Measurements from ENCODE around the gene GPR39.
A peak's percentile ranks its signal among the peaks of the same experiment; 100 is the strongest.

The GPR39 gene

GRCh38 chr2:132448331-132448730, 31.7 kb downstream of the GPR39 start:
- peak; percentile 21 for DNase-seq

GRCh38 chr2:132448771-132449170, 32.2 kb downstream of the GPR39 start:
- DNase-seq: peak; percentile 46

DNA sequence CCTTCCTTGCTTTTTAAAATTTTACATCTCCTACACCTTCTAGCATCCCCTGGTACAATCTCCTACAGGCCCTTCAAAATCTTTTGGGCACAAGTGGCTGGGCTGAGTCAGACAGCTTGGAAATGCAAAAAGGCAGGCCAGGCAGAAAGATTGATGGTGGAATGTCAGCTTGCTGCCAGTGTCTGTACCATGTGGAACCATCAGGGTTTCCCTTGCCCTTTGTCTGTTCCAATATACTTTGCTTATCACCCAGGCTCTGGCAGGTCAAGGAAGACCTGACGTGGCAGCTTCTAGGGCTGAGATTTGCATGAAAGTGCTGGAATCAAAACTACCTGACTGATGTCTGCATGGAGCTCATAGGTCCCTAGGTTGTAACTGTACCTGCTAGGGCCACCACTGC, 33.3 kb downstream of the GPR39 start:
- DNase-seq: no peak

DNA sequence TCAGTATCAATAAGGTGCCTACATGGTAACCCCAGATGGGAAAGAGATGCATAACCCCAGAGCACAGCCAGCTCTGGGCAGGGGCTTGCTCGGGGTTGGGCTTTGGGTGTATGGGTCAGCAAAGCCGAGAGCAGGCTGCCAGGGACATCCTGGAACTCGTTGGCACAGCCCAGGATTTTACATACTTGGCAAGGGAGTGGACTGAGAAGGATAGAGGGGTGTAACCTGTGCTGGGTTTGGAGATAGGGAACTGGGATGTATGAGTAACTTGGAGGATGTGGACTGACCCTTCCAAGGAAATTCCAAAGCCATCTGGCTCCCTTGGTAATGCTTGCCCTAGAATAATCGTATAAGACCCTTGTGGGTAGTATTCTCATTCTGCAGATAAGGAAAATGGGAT, 44.2 kb downstream of the GPR39 start:
- DNase-seq: no peak

GRCh38 chr2:132462236-132462635, 45.6 kb downstream of the GPR39 start:
- DNase-seq: no peak

DNA sequence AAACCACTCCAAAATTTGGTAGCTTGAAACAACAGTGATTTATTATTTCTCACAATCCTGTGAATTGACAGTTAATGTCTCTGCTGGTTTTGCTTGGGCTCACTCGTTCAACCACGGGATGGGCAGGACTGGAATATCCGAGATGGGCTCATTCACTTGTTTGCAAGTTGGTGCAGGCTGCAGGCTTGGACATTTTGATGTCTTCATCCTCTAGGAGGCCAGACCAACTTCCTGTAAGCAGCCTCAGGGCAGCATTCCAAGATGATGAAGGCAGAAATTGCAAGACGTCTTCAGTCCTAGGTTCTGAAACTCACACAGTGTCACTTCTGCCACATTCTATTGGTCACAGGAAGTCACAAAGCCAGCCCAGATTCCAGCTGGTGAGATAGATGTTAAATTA, 47.1 kb downstream of the GPR39 start:
- no peak for DNase-seq

DNA sequence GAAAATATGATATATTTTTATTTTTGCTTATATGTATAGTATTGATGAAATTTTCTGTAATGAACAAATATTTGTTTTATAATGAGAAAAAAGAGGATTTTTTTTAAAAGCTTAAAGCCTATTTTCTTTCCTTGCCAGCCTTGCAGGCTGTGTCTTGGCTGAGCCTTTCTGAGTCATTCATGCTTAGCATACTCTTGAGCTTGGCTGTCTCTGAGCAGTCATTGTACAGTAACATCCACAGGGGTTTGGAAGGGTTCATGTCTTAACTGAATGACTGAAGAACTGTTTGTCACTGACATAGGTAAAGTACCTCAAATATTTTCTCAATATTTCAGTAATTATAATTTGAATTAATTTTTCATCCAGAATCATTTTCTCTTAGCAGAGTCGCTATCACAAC, 49.3 kb downstream of the GPR39 start:
- no peak for DNase-seq

DNA sequence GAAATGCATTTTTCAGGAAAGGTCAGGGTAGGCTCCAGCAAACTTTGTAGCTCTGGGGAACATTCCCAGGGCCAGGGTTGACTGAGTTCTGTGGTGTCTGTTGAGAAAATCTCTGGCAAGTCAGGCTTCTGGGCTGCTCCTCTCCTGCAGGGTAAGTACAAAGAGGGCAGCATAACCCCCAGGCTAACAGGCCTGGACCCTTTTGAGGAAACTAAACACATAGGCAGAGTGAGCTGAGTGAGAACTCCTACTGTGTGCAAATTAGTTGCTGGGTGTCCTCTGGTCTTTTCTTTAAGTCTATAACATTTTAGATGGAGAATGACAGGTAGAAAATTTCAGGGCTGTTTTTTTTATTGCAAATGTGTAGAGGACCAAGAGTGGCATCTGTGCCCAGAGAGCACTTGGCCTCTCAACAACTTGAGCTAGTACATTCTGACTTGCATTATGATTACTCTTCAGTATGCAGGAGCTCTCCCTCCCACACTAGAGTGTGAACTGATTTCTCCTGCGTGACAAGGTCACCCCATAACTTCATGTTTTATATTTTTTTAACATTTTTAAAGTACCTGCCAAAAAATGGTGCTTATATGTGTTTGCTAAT, 49.9 kb downstream of the GPR39 start:
- DNase-seq: no peak

DNA sequence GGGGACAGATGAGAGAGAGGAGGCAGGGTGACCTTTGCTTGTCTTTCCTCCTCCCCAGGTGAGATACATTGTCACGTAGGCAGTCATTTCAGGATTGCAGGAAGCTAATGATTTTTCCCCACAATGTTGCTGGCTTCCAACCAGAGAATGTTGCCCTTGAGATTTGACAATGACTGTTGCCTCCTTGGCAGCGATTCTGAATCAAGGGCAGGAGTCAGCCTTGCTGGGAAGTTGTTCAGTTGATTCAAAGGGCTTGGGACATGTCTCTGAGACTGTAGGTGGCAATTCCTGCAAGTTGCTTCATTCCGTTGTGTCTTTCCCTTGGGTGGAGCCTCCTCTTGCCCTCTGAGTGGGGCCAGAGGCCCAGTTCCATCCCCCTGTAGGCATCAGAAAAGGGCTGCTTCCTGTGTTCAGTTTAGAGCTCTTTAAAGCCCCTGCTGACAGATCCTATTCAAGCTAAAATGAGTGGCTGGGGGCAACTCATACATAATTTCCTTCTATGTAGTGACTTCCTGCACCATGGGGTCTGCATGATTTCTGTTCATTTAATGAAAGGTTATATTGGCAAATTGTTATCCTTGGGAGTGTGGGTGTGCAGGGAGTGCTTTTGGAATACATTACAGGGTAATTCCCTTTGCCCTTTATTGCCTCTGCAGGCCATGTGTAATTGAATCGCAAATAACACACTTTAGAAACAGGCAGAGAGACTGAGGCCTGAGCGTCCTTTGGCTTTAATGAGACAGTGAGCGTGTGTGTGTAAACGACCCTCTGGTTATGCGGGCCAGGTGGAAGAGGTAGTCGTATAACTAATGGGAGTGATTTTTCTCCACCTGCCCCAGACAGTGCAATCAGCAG, 52.4 kb downstream of the GPR39 start:
- no peak for DNase-seq

DNA sequence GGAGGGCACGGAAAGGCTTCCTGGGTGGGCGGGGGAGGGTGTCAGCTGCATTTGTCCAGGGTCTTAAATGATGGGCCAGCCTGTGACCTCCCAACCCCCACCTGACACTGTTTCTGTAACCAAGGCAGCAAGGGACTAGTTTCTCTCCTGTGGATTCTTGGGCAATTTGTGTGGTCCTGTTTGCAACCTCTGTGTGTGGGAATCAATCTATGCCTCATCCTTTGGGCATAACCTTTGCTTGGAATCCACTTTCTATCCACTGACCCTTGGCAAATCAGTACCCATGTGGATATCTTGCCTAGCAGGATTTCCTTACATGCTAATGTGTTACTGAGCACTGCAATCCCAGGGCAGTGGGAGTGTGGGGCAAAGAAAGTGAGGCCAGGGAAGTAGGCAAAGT, 54.1 kb downstream of the GPR39 start:
- no peak for DNase-seq

DNA sequence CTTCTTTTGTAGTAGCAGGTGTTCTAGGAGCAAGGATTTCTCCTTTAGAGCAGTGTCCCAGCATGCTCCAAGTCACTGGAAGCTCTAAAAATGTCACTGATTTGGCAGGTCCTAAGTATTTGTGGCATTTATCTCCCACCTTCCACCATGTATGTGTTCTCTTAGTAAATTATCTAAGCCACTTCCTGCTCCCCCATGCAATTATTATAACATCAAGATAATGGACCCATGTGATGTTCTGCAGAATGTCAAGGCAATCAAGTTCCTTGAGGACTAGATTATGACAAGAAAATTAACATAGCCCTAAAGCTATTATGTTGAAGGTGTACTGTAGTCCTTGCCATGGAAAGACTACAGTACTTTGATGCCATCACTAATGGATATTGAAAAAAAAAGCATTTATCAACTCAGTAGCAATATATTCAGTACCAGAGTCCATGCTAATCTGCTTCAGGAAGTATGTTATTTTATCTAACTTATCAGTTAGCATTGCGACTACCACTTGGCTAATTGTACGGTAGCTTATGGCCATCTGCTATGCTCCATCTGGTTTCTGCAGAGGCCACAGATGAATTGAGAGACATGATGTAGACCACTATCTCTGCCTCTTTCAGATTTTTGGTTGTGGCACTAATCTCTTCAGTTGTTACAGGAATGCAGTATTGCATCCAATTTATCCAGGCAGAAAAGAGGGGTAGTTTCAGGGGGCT, 56.7 kb downstream of the GPR39 start:
- no peak for DNase-seq

GRCh38 chr2:132475615-132476014, 59.0 kb downstream of the GPR39 start:
- DNase-seq: no peak

DNA sequence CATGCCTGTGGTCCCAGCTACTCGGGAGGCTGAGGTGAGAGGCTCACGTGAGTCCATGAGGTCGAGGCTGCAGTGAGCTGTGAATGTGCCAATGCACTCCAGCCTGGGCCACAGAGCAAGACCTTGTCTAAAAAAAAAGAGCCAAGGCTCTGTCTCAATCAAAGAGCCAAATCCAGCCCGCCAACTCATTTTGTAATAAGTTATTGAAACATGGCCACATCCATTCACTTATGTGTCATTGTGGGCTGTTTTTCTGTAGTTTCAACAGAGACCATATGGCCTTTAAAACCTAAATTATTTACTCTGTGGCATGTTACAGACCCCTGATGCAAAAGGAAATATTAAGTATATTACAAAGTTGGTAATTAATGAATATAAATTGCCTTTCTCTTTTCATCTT, 60.8 kb downstream of the GPR39 start:
- no peak for DNase-seq

GRCh38 chr2:132477962-132478361, 61.4 kb downstream of the GPR39 start:
- DNase-seq: no peak

GRCh38 chr2:132478461-132479105, 62.0 kb downstream of the GPR39 start:
- no peak for DNase-seq

GRCh38 chr2:132479155-132479554, 62.5 kb downstream of the GPR39 start:
- no peak for DNase-seq

- DNase-seq: no peak
Measured at GRCh38 chr2:132482821-132483220, 66.2 kb downstream of the GPR39 start.

DNA sequence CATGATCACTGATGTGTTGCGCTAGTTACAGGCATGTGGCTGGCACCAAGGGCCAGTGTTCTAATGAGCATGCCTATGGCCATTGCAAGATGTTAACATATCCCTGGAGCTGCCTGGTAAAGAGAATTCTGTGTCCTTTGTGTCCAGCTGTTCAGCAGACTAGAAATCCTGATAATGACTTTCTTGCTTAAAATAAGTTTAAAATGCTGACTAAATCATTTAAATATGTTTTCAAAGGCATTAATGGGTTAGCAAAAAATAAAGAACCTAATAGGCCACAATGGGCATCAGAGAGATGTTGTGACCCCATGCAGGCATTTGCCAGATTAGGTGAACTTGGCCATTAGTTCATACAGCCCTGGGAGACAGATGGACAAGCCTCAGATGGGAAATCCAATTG, 67.5 kb downstream of the GPR39 start:
- no peak for DNase-seq

DNA sequence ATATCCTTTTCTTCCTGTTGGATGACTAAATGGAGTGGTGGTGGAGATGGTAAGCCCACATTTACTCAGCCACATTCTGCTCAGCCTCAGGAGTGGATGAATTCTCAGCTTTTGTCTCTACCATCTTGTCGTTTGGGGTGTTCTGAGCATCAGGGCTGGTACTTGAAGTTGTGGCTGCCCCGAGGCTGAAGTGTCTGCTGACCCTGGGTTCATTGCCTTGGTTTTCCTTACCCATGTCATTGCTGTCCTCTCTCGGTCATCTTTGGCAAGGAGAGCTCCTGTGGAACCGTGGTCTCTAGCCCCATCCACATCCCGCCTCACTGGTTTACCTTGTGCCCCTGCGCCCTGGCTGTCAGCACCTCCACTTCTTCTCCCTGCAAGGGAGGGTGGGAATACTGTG, 71.9 kb downstream of the GPR39 start:
- no peak for DNase-seq

- peak; percentile 65 for DNase-seq
Measured at GRCh38 chr2:132489150-132489549, 72.5 kb downstream of the GPR39 start.

- DNase-seq: no peak
Measured at GRCh38 chr2:132495881-132496280, 79.3 kb downstream of the GPR39 start.

DNA sequence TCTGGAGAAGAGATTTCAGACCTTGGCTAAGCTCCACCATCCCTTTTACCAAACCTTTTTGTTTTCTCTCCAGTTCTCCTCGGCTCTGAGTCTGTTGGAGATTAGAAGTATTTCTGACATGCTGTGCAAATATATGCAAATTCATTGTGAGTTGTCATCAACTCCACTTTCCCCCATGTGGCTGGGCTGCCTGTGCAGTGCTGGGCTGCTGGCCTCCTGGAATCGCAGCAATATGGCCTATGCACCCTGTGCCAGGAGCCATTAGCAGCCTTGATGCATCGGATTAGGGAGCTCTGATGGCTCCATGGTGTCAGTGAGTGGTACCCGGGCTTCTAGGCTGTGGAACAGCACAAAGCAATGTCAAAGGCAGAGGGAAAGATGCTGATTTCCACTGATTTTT, 80.0 kb downstream of the GPR39 start:
- no peak for DNase-seq

- no peak for DNase-seq
Measured at GRCh38 chr2:132497591-132497990, 81.0 kb downstream of the GPR39 start.

DNA sequence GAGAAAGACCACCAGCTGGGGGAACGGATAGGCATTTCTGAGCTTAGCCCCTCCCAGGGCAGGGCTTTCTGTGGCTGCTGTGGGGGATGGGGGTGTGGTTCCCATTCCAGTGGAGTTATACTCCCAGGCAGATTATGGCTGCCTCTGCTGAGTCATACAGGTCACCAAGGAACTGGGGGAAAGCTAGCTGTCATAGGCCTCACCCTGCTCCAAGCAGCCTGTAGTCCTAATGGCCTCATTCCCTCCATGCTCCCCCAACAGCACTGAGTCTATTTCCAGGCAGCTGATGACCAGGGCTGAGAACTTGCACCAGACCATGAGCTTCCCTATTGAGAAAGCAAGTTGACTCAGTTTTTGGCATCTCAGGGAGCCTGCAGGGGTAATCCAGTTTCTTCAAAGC, 87.1 kb downstream of the GPR39 start:
- DNase-seq: no peak
